Measurements from ENCODE around the gene KDM8. TPM values are rescaled to one million over a fixed set of nuclear protein-coding genes. Genes with fewer than 3 reads are reported as not detected.

Gene KDM8
- total and polyA plus RNA-seq, 9 of the 15 experiments (the other 6 are each of a cell fraction or from before 2014, with no cell fraction given), result 0.61 to 9.1 (median 5.4) TPM

DNA sequence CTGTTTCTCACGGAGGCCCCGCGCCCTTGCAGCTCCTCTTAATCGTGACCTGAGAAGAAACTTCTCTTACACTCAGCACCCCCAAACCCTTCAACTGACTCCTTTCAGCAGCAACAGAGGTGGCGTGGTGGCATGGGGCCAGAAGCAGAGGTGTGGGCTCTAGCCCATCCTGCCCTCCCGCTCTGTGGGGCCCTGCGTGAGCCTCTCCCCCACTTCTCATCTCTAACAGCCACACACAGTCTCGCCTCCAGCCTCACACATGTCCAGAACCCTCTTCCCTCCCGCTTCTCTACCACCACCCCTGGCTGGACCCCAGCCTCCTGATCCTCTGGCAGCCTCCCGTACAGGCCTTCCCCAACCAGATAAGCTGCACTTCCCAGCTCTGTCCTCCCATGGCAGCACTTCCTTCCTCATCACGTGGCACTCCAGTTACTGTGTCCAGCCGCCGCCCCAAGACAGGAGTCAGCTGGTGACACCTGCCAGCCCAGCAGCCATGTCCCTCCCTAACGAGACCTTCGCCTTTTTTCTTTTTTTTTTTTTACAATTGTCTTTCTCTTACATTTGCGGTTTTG, 34.8 kb downstream of the KDM8 start (continued):
- TF ChIP-seq, protein P1, sequence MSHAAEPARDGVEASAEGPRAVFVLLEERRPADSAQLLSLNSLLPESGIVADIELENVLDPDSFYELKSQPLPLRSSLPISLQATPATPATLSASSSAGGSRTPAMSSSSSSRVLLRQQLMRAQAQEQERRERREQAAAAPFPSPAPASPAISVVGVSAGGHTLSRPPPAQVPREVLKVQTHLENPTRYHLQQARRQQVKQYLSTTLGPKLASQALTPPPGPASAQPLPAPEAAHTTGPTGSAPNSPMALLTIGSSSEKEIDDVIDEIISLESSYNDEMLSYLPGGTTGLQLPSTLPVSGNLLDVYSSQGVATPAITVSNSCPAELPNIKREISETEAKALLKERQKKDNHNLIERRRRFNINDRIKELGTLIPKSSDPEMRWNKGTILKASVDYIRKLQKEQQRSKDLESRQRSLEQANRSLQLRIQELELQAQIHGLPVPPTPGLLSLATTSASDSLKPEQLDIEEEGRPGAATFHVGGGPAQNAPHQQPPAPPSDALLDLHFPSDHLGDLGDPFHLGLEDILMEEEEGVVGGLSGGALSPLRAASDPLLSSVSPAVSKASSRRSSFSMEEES (CRISPR knock-in tag; IDR thresholded peaks at IDR 0.05), result 0 out of 2 replicates have a peak, but pooled peaks have one; percentile 15
- TF ChIP-seq PHTF2 (CRISPR knock-in tag; IDR thresholded peaks at IDR 0.05), result no peak
- TF ChIP-seq FUS (optimal IDR thresholded peaks at IDR 0.05; ENCODE audit: low read depth, low read length), result no peak
- TF ChIP-seq, protein P2, sequence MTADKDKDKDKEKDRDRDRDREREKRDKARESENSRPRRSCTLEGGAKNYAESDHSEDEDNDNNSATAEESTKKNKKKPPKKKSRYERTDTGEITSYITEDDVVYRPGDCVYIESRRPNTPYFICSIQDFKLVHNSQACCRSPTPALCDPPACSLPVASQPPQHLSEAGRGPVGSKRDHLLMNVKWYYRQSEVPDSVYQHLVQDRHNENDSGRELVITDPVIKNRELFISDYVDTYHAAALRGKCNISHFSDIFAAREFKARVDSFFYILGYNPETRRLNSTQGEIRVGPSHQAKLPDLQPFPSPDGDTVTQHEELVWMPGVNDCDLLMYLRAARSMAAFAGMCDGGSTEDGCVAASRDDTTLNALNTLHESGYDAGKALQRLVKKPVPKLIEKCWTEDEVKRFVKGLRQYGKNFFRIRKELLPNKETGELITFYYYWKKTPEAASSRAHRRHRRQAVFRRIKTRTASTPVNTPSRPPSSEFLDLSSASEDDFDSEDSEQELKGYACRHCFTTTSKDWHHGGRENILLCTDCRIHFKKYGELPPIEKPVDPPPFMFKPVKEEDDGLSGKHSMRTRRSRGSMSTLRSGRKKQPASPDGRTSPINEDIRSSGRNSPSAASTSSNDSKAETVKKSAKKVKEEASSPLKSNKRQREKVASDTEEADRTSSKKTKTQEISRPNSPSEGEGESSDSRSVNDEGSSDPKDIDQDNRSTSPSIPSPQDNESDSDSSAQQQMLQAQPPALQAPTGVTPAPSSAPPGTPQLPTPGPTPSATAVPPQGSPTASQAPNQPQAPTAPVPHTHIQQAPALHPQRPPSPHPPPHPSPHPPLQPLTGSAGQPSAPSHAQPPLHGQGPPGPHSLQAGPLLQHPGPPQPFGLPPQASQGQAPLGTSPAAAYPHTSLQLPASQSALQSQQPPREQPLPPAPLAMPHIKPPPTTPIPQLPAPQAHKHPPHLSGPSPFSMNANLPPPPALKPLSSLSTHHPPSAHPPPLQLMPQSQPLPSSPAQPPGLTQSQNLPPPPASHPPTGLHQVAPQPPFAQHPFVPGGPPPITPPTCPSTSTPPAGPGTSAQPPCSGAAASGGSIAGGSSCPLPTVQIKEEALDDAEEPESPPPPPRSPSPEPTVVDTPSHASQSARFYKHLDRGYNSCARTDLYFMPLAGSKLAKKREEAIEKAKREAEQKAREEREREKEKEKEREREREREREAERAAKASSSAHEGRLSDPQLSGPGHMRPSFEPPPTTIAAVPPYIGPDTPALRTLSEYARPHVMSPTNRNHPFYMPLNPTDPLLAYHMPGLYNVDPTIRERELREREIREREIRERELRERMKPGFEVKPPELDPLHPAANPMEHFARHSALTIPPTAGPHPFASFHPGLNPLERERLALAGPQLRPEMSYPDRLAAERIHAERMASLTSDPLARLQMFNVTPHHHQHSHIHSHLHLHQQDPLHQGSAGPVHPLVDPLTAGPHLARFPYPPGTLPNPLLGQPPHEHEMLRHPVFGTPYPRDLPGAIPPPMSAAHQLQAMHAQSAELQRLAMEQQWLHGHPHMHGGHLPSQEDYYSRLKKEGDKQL (CRISPR knock-in tag; IDR thresholded peaks at IDR 0.05; ENCODE audit: borderline replicate concordance), result no peak
- peak; percentile 59; the same call in 1 of the 2 replicates for TF ChIP-seq ZNF584 (CRISPR knock-in tag; IDR thresholded peaks at IDR 0.05; ENCODE audit: low read depth)
- TF ChIP-seq THRAP3 (IDR thresholded peaks at IDR 0.05; ENCODE audit: borderline replicate concordance), result no peak
- TF ChIP-seq ZFX (CRISPR knock-in tag; IDR thresholded peaks at IDR 0.05), result no peak
- no peak for TF ChIP-seq EWSR1 (IDR thresholded peaks at IDR 0.05; ENCODE audit: borderline replicate concordance, low read depth, partially characterized antibody)
- TF ChIP-seq NFIC (IDR thresholded peaks at IDR 0.05), result 0 out of 2 replicates have a peak, but pooled peaks have one; percentile 37
- no peak for TF ChIP-seq POLR2AphosphoS2 (IDR thresholded peaks at IDR 0.05; ENCODE audit: low read length)
- no peak for TF ChIP-seq ZFP36 (IDR thresholded peaks at IDR 0.05; ENCODE audit: low read depth, low read length, partially characterized antibody)
- TF ChIP-seq, protein P3, sequence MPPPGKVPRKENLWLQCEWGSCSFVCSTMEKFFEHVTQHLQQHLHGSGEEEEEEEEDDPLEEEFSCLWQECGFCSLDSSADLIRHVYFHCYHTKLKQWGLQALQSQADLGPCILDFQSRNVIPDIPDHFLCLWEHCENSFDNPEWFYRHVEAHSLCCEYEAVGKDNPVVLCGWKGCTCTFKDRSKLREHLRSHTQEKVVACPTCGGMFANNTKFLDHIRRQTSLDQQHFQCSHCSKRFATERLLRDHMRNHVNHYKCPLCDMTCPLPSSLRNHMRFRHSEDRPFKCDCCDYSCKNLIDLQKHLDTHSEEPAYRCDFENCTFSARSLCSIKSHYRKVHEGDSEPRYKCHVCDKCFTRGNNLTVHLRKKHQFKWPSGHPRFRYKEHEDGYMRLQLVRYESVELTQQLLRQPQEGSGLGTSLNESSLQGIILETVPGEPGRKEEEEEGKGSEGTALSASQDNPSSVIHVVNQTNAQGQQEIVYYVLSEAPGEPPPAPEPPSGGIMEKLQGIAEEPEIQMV (tag; conservative IDR thresholded peaks at IDR 0.05; ENCODE audit: low read depth), result no peak
- no peak for TF ChIP-seq CBX3 (IDR thresholded peaks at IDR 0.05; ENCODE audit: borderline replicate concordance in 1 of 2, low read length in 2 of 2)
- TF ChIP-seq NFRKB (IDR thresholded peaks at IDR 0.05; ENCODE audit: low read depth), result no peak
- TF ChIP-seq, protein P4, sequence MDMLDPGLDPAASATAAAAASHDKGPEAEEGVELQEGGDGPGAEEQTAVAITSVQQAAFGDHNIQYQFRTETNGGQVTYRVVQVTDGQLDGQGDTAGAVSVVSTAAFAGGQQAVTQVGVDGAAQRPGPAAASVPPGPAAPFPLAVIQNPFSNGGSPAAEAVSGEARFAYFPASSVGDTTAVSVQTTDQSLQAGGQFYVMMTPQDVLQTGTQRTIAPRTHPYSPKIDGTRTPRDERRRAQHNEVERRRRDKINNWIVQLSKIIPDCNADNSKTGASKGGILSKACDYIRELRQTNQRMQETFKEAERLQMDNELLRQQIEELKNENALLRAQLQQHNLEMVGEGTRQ (CRISPR knock-in tag; IDR thresholded peaks at IDR 0.05), result peak; percentile 78

Measured in K562 (cell line).